GM06990 (cell line): ENCODE measurements around the gene JAG2.

ENCODE experiments used
- DNase-seq: peaks from one replicate; pipeline ENCODE4 v3.0.0-alpha.2; 2011; ENCODE audit not compliant: insufficient read length; ENCODE audit errors: extremely low read depth
- H3K27me3 ChIP-seq: replicated peaks from 2 replicates; pipeline ENCODE4 v1.6.0; 2011; ENCODE audit warnings: low read length; ENCODE audit not compliant: control insufficient read depth, insufficient read depth
- H3K36me3 ChIP-seq: 2 replicates; pipeline ENCODE4 v1.5.1; 2011; ENCODE audit warnings: low read length; ENCODE audit not compliant: control insufficient read depth, insufficient read depth
- H3K4me3 ChIP-seq: replicated peaks from 2 replicates; pipeline ENCODE4 v1.5.1; 2011; ENCODE audit warnings: low read depth, mild to moderate bottlenecking, control low read depth, low read length
- CTCF ChIP-seq: IDR thresholded peaks from 2 replicates; pipeline ENCODE4 v1.5.1; 2011; ENCODE audit warnings: low read length, control low read depth, mild to moderate bottlenecking, inconsistent platforms; ENCODE audit not compliant: insufficient read depth, poor library complexity, severe bottlenecking

The JAG2 gene

GRCh38 chr14:105201925-105202513 is 33.4 kb upstream of the JAG2 start:
- Histone ChIP-seq H3K36me3 (no peaks in the 10 kb centered on the region), H3K27me3 (no peaks in the 10 kb centered on the region; the same call in 1 of the 2 replicates), H3K4me3 (no peak overlapping the region)
- no peak for TF ChIP-seq CTCF
- no peak for DNase-seq

- Histone ChIP-seq H3K4me3 (no peak overlapping the region), H3K36me3 (no peaks in the 10 kb centered on the region), H3K27me3 (no peaks in the 10 kb centered on the region; the same call in 1 of the 2 replicates)
- no peak for DNase-seq
- TF ChIP-seq CTCF = no peak
Measured at GRCh38 chr14:105201156-105201924, 32.8 kb upstream of the JAG2 start.

DNA sequence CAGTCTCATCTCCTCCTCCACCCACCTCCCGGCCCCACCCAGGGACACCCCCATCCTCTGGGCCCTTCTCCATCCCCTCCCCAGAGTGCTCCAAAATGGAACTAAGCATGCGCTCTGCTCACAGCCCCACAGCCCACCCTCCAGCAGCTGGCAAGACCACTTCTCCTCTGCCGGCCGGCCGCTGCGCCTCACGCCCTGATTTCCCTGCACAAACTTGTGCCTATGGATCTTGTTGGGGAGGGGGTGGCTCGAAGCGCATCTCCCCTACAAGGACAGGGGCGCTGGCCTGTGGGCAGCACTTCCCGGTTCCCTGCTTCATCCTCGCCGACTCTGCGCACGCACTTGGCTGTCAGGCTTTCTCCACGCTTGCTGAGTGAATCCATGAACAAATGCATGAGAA is 32.1 kb upstream of the JAG2 start:
- no peak for TF ChIP-seq CTCF
- H3K4me3 ChIP-seq = no peak overlapping the region

DNA sequence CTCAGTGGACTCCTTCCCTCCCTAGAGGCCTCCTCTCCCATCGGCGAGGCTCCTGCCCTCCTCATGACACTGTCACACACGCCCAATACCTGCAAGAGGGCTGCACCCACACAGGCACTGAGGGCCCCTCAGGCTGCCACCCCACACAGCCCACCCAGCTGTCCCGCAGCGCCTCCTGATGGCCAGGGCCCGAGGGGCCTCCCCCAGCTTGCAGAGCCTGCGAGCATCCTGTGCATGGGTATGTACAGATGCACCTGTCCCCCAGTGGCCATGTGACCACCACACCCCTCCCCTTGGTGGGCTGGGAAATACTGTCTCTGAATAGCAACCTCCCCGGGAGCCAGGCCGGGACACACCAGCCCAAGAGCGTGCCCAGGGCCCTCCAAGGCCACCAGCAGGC is 31.5 kb upstream of the JAG2 start:
- no peaks in the 10 kb centered on the region for H3K36me3 ChIP-seq
- H3K4me3 ChIP-seq = no peak overlapping the region
- DNase-seq = no peak
- H3K27me3 ChIP-seq = no peaks in the 10 kb centered on the region; the same call in 1 of the 2 replicates
- peak; percentile 44 for TF ChIP-seq CTCF

More for the DNA sequence above, 32.1 kb upstream of the JAG2 start:
- DNase-seq = no peak
- H3K27me3 ChIP-seq = no peaks in the 10 kb centered on the region; the same call in 1 of the 2 replicates
- no peaks in the 10 kb centered on the region for H3K36me3 ChIP-seq

DNA sequence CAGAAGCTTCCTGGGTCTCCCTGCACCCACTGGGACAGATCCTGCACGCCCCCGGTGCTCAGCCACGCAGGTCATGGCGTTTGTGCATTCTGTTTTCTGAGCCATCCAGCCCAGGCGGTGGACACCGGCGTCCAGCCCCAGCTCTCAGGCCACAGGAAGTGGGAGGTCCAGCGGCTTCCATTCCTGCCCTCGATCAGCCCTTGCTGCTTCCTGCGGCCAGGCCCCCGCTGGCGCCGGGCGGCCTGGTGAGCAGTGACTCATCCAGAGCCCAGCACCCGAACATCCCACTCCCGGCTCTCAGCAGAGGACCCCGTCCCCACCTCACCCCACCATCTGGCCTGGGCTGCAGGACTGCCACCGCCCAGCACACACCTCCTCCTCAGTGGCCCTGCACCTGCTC is 30.5 kb upstream of the JAG2 start:
- H3K4me3 ChIP-seq = no peak overlapping the region
- H3K36me3 ChIP-seq = no peaks in the 10 kb centered on the region
- DNase-seq = no peak
- no peaks in the 10 kb centered on the region; the same call in 1 of the 2 replicates for H3K27me3 ChIP-seq
- TF ChIP-seq CTCF = no peak

DNA sequence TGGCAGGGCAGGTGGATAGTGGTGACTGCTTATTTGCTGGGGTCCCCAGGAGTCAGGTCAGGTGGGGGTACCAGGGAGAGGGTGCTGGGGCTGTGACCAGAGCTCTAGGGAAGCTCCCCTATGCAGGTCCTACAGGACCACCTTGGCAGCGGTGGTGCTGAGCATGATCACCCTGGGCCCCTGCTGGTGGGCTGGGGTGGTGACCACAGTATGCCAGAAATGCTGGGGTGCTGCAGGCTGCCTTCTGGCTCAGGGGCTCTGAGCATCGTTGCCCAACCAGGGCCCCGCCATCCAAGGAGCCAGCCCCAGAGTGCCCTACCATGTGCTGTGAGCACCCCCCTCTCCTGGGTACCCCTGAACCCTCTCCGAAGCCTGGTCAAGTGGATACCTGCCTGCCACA is 30.0 kb upstream of the JAG2 start:
- no peak for TF ChIP-seq CTCF
- DNase-seq = no peak
- Histone ChIP-seq H3K36me3 (no peaks in the 10 kb centered on the region), H3K4me3 (no peak overlapping the region), H3K27me3 (no peaks in the 10 kb centered on the region; the same call in 1 of the 2 replicates)
